HepG2 (cell line): ENCODE results near the gene EIF4E. TPM values are rescaled to one million over a fixed set of nuclear protein-coding genes. Genes with fewer than 3 reads are reported as not detected.

Experiments
- ATAC-seq: fragments of 200-7000 bp; cut with Tn5 transposase; 3 replicates; pipeline ENCODE4 v1.9.1; 2020; ENCODE audit warnings: mild to moderate bottlenecking, moderate library complexity
- BruUV-seq: library from RNA; stranded (reverse); fragments of 400-500 nt; replicated peaks from 2 replicates; lab custom pipeline; 2021; lab: Mats Ljungman, UMichigan
- CTCF ChIA-PET: fragments of 300-600 bp; formaldehyde crosslinking; extraction: SDS; loops from one replicate; lab custom pipeline; 2021; ENCODE audit warnings: low total read pairs, inconsistent platforms, low intra/inter-chr PET ratio; lab: Yijun Ruan, JAX
- POLR2A ChIA-PET: fragments of 350-600 bp; sonication (Branson Sonifier 250); formaldehyde crosslinking; loops from one replicate; lab custom pipeline; 2020; ENCODE audit warnings: antibody characterized with exemption, inconsistent platforms; lab: Yijun Ruan, JAX
- DNase-seq: peaks from one replicate; pipeline ENCODE4 v3.0.0-alpha.2; 2015; ENCODE audit warnings: low spot score
- FAIRE-seq: peaks from 3 replicates; lab custom pipeline; 2011; peaks lifted over from hg19 to GRCh38; lab: Jason Lieb, UNC
- H2AFZ ChIP-seq: one replicate; pipeline ENCODE4 v1.6.1; 2011; ENCODE audit warnings: low read length, inconsistent platforms
- H3K27ac ChIP-seq: fragments of 300-600 bp; 3 replicates; pipeline ENCODE4 v1.8.0; 2011; ENCODE audit warnings: mixed run types, mild to moderate bottlenecking, mixed read lengths, low read length, inconsistent platforms; ENCODE audit not compliant: insufficient read depth; ENCODE audit errors: extremely low read length
- H3K27me3 ChIP-seq, 2 experiments: fragments of 200-600 bp in 1 of 2; 2 replicates in 1 of 2; 3 replicates in 1 of 2; pipeline versions ENCODE4 v1.6.0 to v1.8.0; 2011; ENCODE audit warnings: low read length in 2 of 2, mild to moderate bottlenecking in 2 of 2, moderate library complexity in 2 of 2, inconsistent platforms in 1 of 2; ENCODE audit not compliant: insufficient read depth in 2 of 2, control insufficient read depth in 1 of 2
- H3K36me3 ChIP-seq, 2 experiments: fragments of 200-600 bp in 1 of 2; replicated peaks in 1 of 2; 2 replicates in 1 of 2; 3 replicates in 1 of 2; pipeline versions ENCODE4 v1.5.1 to v1.8.0; 2011; ENCODE audit warnings: low read length in 2 of 2, inconsistent platforms in 1 of 2; ENCODE audit not compliant: insufficient read depth in 2 of 2, control insufficient read depth in 1 of 2
- H3K4me1 ChIP-seq: 2 replicates; pipeline ENCODE4 v1.5.1; 2012; ENCODE audit warnings: low read length, inconsistent platforms; ENCODE audit not compliant: insufficient read depth
- H3K4me2 ChIP-seq: 2 replicates; pipeline ENCODE4 v1.6.0; 2011; ENCODE audit warnings: low read depth, low read length, inconsistent platforms
- H3K4me3 ChIP-seq, 3 experiments: fragments of 200-600 bp in 1 of 3; sonication (generic), shearing (Covaris generic) in 1 of 3; replicated peaks in 1 of 3; 2 replicates each; pipeline ENCODE4 v1.5.1; 2011 to 2016; ENCODE audit warnings: low read length in 3 of 3, inconsistent platforms in 2 of 3, low read depth in 2 of 3, mild to moderate bottlenecking in 2 of 3, control low read depth in 1 of 3, mixed read lengths in 1 of 3; ENCODE audit not compliant: insufficient read depth in 1 of 3
- H3K79me2 ChIP-seq: one replicate; pipeline ENCODE4 v1.6.1; 2011; ENCODE audit warnings: low read length, inconsistent platforms; ENCODE audit not compliant: insufficient read depth
- H3K9ac ChIP-seq: 2 replicates; pipeline ENCODE4 v1.6.0; 2011; ENCODE audit warnings: mild to moderate bottlenecking, low read depth, low read length, inconsistent platforms; ENCODE audit not compliant: insufficient read depth
- H3K9me3 ChIP-seq: 2 replicates; pipeline ENCODE4 v1.5.1; 2012; ENCODE audit warnings: mild to moderate bottlenecking, low read length
- H4K20me1 ChIP-seq: 2 replicates; pipeline ENCODE4 v1.6.0; 2011; ENCODE audit warnings: inconsistent platforms, mild to moderate bottlenecking, low read length, moderate library complexity; ENCODE audit not compliant: insufficient read depth
- CCDC6 ChIP-seq: sonication (generic); formaldehyde crosslinking; IDR thresholded peaks from 2 replicates; pipeline ENCODE4 v1.8.1; 2022; ENCODE audit warnings: mild to moderate bottlenecking, missing genetic modification reagents, moderate library complexity
- DPF2 ChIP-seq: sonication (generic); formaldehyde crosslinking; IDR thresholded peaks from 2 replicates; pipeline ENCODE4 v1.4.0; 2020; ENCODE audit warnings: mild to moderate bottlenecking, low read depth, missing genetic modification reagents, borderline replicate concordance
- ERF ChIP-seq: IDR thresholded peaks from 2 replicates; pipeline ENCODE4 v1.6.1; 2018; ENCODE audit warnings: missing biosample characterization, missing genetic modification reagents
- GATAD1 ChIP-seq: IDR thresholded peaks from 2 replicates; pipeline ENCODE4 v1.6.1; 2016; ENCODE audit warnings: missing genetic modification reagents, missing compliant biosample characterization
- GTF3A ChIP-seq: sonication (generic); formaldehyde crosslinking; conservative IDR thresholded peaks from 2 replicates; pipeline ENCODE4 v1.4.0; 2020; ENCODE audit warnings: mild to moderate bottlenecking, missing genetic modification reagents
- HNF4G ChIP-seq, 2 experiments: sonication (generic) in 1 of 2; formaldehyde crosslinking in 1 of 2; IDR thresholded peaks; 2 replicates each; pipeline versions ENCODE4 v1.4.0 to v1.6.1; 2011 to 2020; ENCODE audit warnings: borderline replicate concordance in 2 of 2, low read depth in 2 of 2, mild to moderate bottlenecking in 2 of 2, low read length in 1 of 2, missing genetic modification reagents in 1 of 2, moderate library complexity in 1 of 2
- MED8 ChIP-seq: sonication (generic); formaldehyde crosslinking; IDR thresholded peaks from 2 replicates; pipeline ENCODE4 v1.8.1; 2023; ENCODE audit warnings: mild to moderate bottlenecking, missing genetic modification reagents; ENCODE audit not compliant: insufficient replicate concordance
- MIXL1 ChIP-seq: IDR thresholded peaks from 2 replicates; pipeline ENCODE4 v1.6.1; 2016
- NCOA1 ChIP-seq: sonication (generic); formaldehyde crosslinking; IDR thresholded peaks from 2 replicates; pipeline ENCODE4 v1.9.0; 2021; ENCODE audit warnings: missing genetic modification reagents
- NR2F1 ChIP-seq, 2 experiments: fragments of 450-650 bp in 1 of 2; formaldehyde crosslinking in 1 of 2; IDR thresholded peaks; 2 replicates each; pipeline versions ENCODE4 v1.5.0 to v1.6.1; 2016 to 2020; ENCODE audit warnings: mild to moderate bottlenecking in 1 of 2, missing compliant biosample characterization in 1 of 2, missing genetic modification reagents in 1 of 2, moderate library complexity in 1 of 2
- PCBP1 ChIP-seq: fragments of 200-400 bp; formaldehyde crosslinking; IDR thresholded peaks from 2 replicates; pipeline ENCODE4 v1.6.1; 2017; ENCODE audit warnings: mild to moderate bottlenecking, low read depth, low read length, borderline replicate concordance
- POLR2AphosphoS5 ChIP-seq: IDR thresholded peaks from 2 replicates; pipeline ENCODE4 v1.6.1; 2012; ENCODE audit warnings: low read depth, low read length
- WIZ ChIP-seq: sonication (generic); formaldehyde crosslinking; IDR thresholded peaks from 2 replicates; pipeline ENCODE4 v1.5.1; 2020; ENCODE audit warnings: mild to moderate bottlenecking, missing genetic modification reagents
- ZFP36L1 ChIP-seq: sonication (generic); formaldehyde crosslinking; IDR thresholded peaks from 2 replicates; pipeline ENCODE4 v1.8.0; 2022; ENCODE audit warnings: mild to moderate bottlenecking, missing genetic modification reagents, moderate library complexity
- ZNF446 ChIP-seq: sonication (generic); formaldehyde crosslinking; IDR thresholded peaks from 2 replicates; pipeline ENCODE4 v1.5.0; 2020; ENCODE audit warnings: mild to moderate bottlenecking, missing genetic modification reagents
- ZNF570 ChIP-seq: sonication (generic); formaldehyde crosslinking; IDR thresholded peaks from 2 replicates; pipeline ENCODE4 v1.4.0; 2020; ENCODE audit warnings: mild to moderate bottlenecking, missing genetic modification reagents, borderline replicate concordance
- WGBS: methylation state at CpG from one replicate; pipeline ENCODE4 v1.1.6; 2017; ENCODE audit warnings: low lambda C conversion rate; 5-methylcytosine and 5-hydroxymethylcytosine counted together
- in situ Hi-C: cut with HindIII; loops from 2 replicates; pipeline ENCODE4 v1.10.0; 2017; ENCODE audit warnings: low pct_unique_long_range_greater_than_20kb; ENCODE audit not compliant: extremely low pct_ligation_motif_present
- intact Hi-C: fragments of 100-400 bp; cut with micrococcal nuclease; formaldehyde crosslinking; loops from one replicate; pipeline ENCODE4 v1.10.0; 2022; ENCODE audit not compliant: unreplicated experiment
- polyA plus RNA-seq, 8 experiments: library from polyadenylated mRNA; depleted of rRNA in 3 of 8; stranded (reverse) in 7 of 8; unstranded in 1 of 8; fragments of >200 nt; fragmentation: Illumina TruSeq in 4 of 8; extraction: Trizol in 4 of 8; gene quantifications; 2 replicates each; pipeline versions ENCODE4 v1.2.1 to v1.2.3, GENCODE V29; 2011 to 2016; ENCODE audit warnings: low read depth in 4 of 8, missing spikeins in 1 of 8, mixed read lengths in 1 of 8; ENCODE audit not compliant: insufficient read depth in 1 of 8
- total RNA-seq, 5 experiments: library from RNA; depleted of rRNA; stranded (reverse); fragments of >200 nt; fragmentation: Illumina TruSeq; extraction: Trizol; gene quantifications; 2 replicates each; pipeline ENCODE4 v1.2.3, GENCODE V29; 2016; ENCODE audit warnings: low read depth in 1 of 5
- TF ChIP-seq, protein P1 (sequence below): sonication (generic); formaldehyde crosslinking; IDR thresholded peaks from 2 replicates; pipeline ENCODE4 v1.4.0; 2020; ENCODE audit warnings: mild to moderate bottlenecking, missing genetic modification reagents
- TF ChIP-seq, protein P2 (sequence below): sonication (generic); formaldehyde crosslinking; IDR thresholded peaks from 2 replicates; pipeline ENCODE4 v1.4.0; 2020; ENCODE audit warnings: mild to moderate bottlenecking, missing genetic modification reagents

EIF4E gene
- total and polyA plus RNA-seq, 2 of the 13 experiments (the other 11 are each of a cell fraction or from before 2014, with no cell fraction given): 50.8 to 194 TPM

- no peak overlapping the region for H3K4me2 ChIP-seq
- H3K36me3 ChIP-seq: no peaks in the 10 kb centered on the region
- H2AFZ ChIP-seq: no peak overlapping the region
- ATAC-seq (no peak), DNase-seq (no peak), FAIRE-seq (no peak)
- 63% methylated on average over 2 of the region's 2 CpGs for WGBS
- CTCF ChIA-PET: no interaction called here
- intact Hi-C loops (no loop called here), in situ Hi-C loops (no loop called here)
- no peak overlapping the region for H3K4me3 ChIP-seq
- H3K9ac ChIP-seq: no peak overlapping the region
- no peaks in the 10 kb centered on the region for H3K4me1 ChIP-seq
- no peaks in the 10 kb centered on the region; a peak in 1 of 5 replicates for H3K27me3 ChIP-seq
- H4K20me1 ChIP-seq: no peaks in the 10 kb centered on the region
- no peaks in the 10 kb centered on the region for H3K79me2 ChIP-seq
- no peak overlapping the region for H3K27ac ChIP-seq
- H3K9me3 ChIP-seq: no peaks in the 10 kb centered on the region
- POLR2A ChIA-PET: no interaction called here
- no TSS peak for BruUV-seq
- TF ChIP-seq MIXL1 (no peak), GATAD1 (no peak), WIZ (CRISPR knock-in tag) (no peak), NCOA1 (no peak), GTF3A (CRISPR knock-in tag) (no peak), ERF (CRISPR knock-in tag) (no peak), ZNF446 (CRISPR knock-in tag) (no peak), POLR2AphosphoS5 (no peak), ZNF570 (no peak), DPF2 (CRISPR knock-in tag) (no peak), CCDC6 (CRISPR knock-in tag) (no peak), ZFP36L1 (no peak), MED8 (no peak), PCBP1 (no peak), NR2F1 (CRISPR knock-in tag; IDR thresholded peaks at IDR 0.05) (no peak), HNF4G (IDR thresholded peaks at IDR 0.05; ENCODE audit: borderline replicate concordance, low read depth, low read length) (no peak), HNF4G (CRISPR knock-in tag; IDR thresholded peaks at IDR 0.05; ENCODE audit: borderline replicate concordance, low read depth) (no peak)
- TF ChIP-seq, protein P1, sequence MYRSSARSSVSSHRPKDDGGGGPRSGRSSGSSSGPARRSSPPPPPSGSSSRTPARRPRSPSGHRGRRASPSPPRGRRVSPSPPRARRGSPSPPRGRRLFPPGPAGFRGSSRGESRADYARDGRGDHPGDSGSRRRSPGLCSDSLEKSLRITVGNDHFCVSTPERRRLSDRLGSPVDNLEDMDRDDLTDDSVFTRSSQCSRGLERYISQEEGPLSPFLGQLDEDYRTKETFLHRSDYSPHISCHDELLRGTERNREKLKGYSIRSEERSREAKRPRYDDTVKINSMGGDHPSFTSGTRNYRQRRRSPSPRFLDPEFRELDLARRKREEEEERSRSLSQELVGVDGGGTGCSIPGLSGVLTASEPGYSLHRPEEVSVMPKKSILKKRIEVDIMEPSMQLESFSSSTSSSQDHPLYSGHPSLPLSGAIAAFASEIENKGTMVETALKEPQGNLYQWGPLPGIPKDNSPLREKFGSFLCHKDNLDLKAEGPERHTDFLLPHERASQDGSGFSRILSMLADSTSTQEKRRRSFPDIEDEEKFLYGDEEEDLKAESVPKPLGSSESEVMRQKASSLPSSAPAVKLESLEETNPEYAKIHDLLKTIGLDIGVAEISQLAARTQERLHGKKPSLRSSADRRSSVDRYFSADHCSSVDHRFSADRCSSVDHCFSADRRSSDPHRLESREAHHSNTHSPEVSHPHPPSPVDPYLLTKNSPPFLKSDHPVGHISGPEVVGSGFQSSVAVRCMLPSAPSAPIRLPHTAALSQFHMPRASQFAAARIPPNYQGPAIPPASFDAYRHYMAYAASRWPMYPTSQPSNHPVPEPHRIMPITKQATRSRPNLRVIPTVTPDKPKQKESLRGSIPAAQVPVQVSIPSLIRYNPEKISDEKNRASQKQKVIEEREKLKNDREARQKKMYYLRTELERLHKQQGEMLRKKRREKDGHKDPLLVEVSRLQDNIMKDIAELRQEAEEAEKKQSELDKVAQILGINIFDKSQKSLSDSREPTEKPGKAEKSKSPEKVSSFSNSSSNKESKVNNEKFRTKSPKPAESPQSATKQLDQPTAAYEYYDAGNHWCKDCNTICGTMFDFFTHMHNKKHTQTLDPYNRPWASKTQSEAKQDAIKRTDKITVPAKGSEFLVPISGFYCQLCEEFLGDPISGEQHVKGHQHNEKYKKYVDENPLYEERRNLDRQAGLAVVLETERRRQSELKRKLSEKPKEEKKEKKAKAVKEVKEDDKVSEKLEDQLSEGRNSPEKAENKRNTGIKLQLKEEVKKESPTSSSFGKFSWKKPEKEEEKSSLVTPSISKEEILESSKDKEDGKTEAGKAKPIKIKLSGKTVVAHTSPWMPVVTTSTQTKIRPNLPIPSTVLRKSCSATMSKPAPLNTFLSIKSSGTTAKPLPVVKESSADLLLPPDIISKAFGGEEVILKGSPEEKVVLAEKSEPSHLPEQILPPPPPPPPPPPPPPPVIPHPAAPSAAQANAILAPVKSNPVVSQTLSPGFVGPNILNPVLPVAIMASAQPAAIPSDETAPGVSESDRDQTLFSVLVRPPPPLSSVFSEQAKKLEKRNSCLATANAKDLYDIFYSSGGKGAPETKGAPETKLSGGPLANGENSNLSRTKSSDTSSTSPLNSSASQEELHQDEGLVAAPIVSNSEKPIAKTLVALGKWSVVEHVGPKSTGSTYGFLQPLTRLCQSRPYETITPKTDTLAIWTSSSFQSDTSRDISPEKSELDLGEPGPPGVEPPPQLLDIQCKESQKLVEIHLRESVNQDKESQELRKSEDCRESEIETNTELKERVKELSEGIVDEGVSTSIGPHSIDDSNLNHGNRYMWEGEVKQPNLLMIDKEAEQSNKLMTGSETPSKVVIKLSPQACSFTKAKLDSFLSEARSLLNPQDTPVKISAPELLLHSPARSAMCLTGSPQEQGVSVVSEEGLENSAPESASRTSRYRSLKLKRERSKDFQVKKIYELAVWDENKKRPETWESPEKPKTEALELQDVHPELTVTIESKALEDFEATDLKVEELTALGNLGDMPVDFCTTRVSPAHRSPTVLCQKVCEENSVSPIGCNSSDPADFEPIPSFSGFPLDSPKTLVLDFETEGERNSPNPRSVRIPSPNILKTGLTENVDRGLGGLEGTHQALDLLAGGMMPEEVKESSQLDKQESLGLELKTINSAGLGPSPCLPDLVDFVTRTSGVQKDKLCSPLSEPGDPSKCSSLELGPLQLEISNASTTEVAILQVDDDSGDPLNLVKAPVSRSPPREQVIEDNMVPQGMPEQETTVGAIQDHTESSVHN: no peak
- TF ChIP-seq, protein P2, sequence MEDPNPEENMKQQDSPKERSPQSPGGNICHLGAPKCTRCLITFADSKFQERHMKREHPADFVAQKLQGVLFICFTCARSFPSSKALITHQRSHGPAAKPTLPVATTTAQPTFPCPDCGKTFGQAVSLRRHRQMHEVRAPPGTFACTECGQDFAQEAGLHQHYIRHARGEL (CRISPR knock-in tag): no peak
Observed at GRCh38 chr4:98945297-98945850, 16.4 kb upstream of the EIF4E start.
